Adrenal gland (tissue), 5 donors: Measurements from ENCODE around the gene CALM1.

Source experiments
- CTCF ChIP-seq, 6 experiments: fragments of 450-650 bp in 4 of 6; fragments of 200-600 bp in 2 of 6; sonication (generic) in 1 of 6; IDR thresholded peaks; 1 replicate in 5 of 6; 2 replicates in 1 of 6; pipeline versions ENCODE4 v1.5.1 to v1.8.0; 2016 to 2021; ENCODE audit warnings: antibody characterized with exemption in 6 of 6, mild to moderate bottlenecking in 2 of 6, moderate library complexity in 1 of 6
- POLR2A ChIP-seq, 2 donors: fragments of 450-650 bp; IDR thresholded peaks; one replicate each; pipeline ENCODE4 v1.6.1; 2017; ENCODE audit warnings: antibody characterized with exemption in 2 of 2, mild to moderate bottlenecking in 2 of 2, moderate library complexity in 1 of 2
- donor health status: DM: no; HTN: no; CAD: no.

GRCh38 chr14:90382491-90383125, 14.2 kb upstream of the CALM1 start:
- TF ChIP-seq CTCF (IDR thresholded peaks at IDR 0.05), result peak in 1 of 6 experiments; percentile 3
- TF ChIP-seq POLR2A (IDR thresholded peaks at IDR 0.05), result no peak
